D721Med (cell line): ENCODE data around the gene HSPG2.

Experiments
- DNase-seq: peaks from one replicate; pipeline ENCODE4 v3.0.0; 2011; ENCODE audit warnings: low spot score; ENCODE audit not compliant: insufficient read length
- FAIRE-seq: peaks from 2 replicates; lab custom pipeline; 2011; peaks lifted over from hg19 to GRCh38; lab: Jason Lieb, UNC
- CTCF ChIP-seq: IDR thresholded peaks from 2 replicates; pipeline ENCODE4 v1.5.1; 2012; ENCODE audit warnings: mild to moderate bottlenecking, control low read depth; ENCODE audit not compliant: insufficient read depth; ENCODE audit errors: missing control alignments

Gene HSPG2

GRCh38 chr1:21865609-21865942 is 71.5 kb downstream of the HSPG2 start:
- FAIRE-seq (no peak), DNase-seq (no peak)
- TF ChIP-seq CTCF: no peak

- DNase-seq (no peak), FAIRE-seq (no peak)
- TF ChIP-seq CTCF: no peak
These were observed 72.4 kb downstream of the HSPG2 start for GRCh38 chr1:21864730-21865129.

GRCh38 chr1:21863981-21864380 is 73.1 kb downstream of the HSPG2 start:
- TF ChIP-seq CTCF: no peak
- DNase-seq (no peak), FAIRE-seq (no peak)

DNA sequence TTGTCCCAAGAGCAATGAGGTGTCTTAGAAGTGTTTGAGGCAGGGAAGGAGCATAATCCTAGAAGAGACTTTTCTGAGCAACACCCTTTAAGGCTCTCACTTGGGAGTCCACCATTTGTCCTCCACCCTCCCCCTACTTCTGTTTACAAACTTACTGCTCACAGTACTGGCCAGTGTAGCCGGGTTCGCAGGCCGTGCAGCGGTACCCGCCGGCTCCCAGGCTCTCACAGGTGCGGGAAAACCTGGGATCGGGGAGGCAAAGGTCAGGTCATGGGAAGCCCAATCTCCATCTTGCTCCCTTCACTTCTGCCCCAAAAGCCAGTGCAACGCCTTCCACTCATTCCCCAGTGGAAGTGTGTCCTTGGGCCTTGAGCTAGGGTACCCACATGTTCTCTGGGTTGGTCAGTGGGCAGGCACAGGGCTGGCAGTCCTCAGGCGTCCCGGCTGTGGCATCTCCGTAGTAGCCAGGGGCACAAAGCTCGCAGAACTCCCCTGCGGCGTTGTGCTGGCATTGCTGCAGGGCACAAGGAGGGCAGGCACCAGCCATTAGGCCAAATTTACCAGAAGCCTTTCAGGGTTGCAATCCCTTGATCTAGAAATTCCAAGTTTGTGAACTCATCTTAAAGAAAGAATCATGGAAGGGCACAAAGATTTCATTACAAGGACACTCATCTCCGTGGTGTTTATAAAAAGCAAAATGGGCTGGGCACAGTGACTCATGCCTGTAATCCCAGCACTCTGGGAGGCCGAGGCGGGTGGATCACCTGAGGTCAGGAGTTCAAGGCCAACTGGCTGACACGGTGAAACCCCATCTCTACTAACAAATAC is 75.3 kb downstream of the HSPG2 start:
- TF ChIP-seq CTCF: no peak
- FAIRE-seq: no peak
- no peak for DNase-seq

GRCh38 chr1:21860971-21861370 is 76.1 kb downstream of the HSPG2 start:
- TF ChIP-seq CTCF: no peak
- DNase-seq (no peak), FAIRE-seq (no peak)

GRCh38 chr1:21859669-21860179 is 77.4 kb downstream of the HSPG2 start:
- DNase-seq: no peak
- FAIRE-seq: no peak
- no peak for TF ChIP-seq CTCF

GRCh38 chr1:21857840-21858670 is 79.1 kb downstream of the HSPG2 start:
- DNase-seq (no peak), FAIRE-seq (no peak)
- TF ChIP-seq CTCF: no peak
